Fibroblast of lung (primary cell): ENCODE measurements around the gene MICAL3. TPM values are rescaled to one million over a fixed set of nuclear protein-coding genes. Genes with fewer than 3 reads are reported as not detected.

Experiments
- DNase-seq, 2 donors: peaks; one replicate each; pipeline versions ENCODE4 v3.0.0 to v3.0.0-alpha.2; 2010; ENCODE audit warnings: low read depth in 2 of 2
- H2AFZ ChIP-seq: 2 replicates; pipeline ENCODE4 v1.5.1; 2012; ENCODE audit warnings: low read length, control low read depth, inconsistent platforms
- H3K27ac ChIP-seq: 2 replicates; pipeline ENCODE4 v1.5.1; 2011; ENCODE audit warnings: low read length, control low read depth; ENCODE audit not compliant: insufficient read depth
- H3K27me3 ChIP-seq: 2 replicates; pipeline ENCODE4 v1.5.1; 2011; ENCODE audit warnings: mild to moderate bottlenecking, low read length; ENCODE audit not compliant: control insufficient read depth, insufficient read depth
- H3K36me3 ChIP-seq: 2 replicates; pipeline ENCODE4 v1.5.1; 2011; ENCODE audit warnings: low read length; ENCODE audit not compliant: control insufficient read depth, insufficient read depth
- H3K4me1 ChIP-seq: 2 replicates; pipeline ENCODE4 v1.5.1; 2011; ENCODE audit warnings: low read length; ENCODE audit not compliant: control insufficient read depth, insufficient read depth; ENCODE audit errors: extremely low read depth
- H3K4me2 ChIP-seq: 2 replicates; pipeline ENCODE4 v1.5.1; 2011; ENCODE audit warnings: low read length, control low read depth; ENCODE audit not compliant: insufficient read depth; ENCODE audit errors: extremely low read depth
- H3K4me3 ChIP-seq, 4 experiments: fragments of 200-600 bp in 1 of 4; sonication (generic) in 1 of 4; replicated peaks in 1 of 4; 2 replicates each; pipeline ENCODE4 v1.5.1; 2011 to 2016; ENCODE audit warnings: low read length in 4 of 4, low read depth in 3 of 4, mild to moderate bottlenecking in 3 of 4, control low read depth in 2 of 4, inconsistent platforms in 1 of 4, mixed read lengths in 1 of 4; ENCODE audit not compliant: insufficient read depth in 1 of 4; ENCODE audit errors: control extremely low read depth in 1 of 4
- H3K79me2 ChIP-seq: 2 replicates; pipeline ENCODE4 v1.5.1; 2012; ENCODE audit warnings: mild to moderate bottlenecking, low read length, inconsistent platforms; ENCODE audit not compliant: control insufficient read depth, insufficient read depth
- H3K9ac ChIP-seq: 2 replicates; pipeline ENCODE4 v1.5.1; 2011; ENCODE audit warnings: mild to moderate bottlenecking, low read length, control low read depth; ENCODE audit not compliant: insufficient read depth
- H3K9me3 ChIP-seq: 2 replicates; pipeline ENCODE4 v1.5.1; 2012; ENCODE audit warnings: low read depth, low read length; ENCODE audit not compliant: control insufficient read depth, insufficient read depth
- H4K20me1 ChIP-seq: 2 replicates; pipeline ENCODE4 v1.5.1; 2011; ENCODE audit warnings: low read length; ENCODE audit not compliant: control insufficient read depth, insufficient read depth; ENCODE audit errors: extremely low read depth
- CTCF ChIP-seq, 2 donors: IDR thresholded peaks in 1 of 2; conservative IDR thresholded peaks in 1 of 2; 1 replicate in 1 of 2; 2 replicates in 1 of 2; pipeline ENCODE4 v1.5.1; 2011 to 2012; ENCODE audit warnings: low read length in 2 of 2, control low read depth in 1 of 2, inconsistent platforms in 1 of 2, low read depth in 1 of 2, mild to moderate bottlenecking in 1 of 2
- EZH2 ChIP-seq: IDR thresholded peaks from 2 replicates; pipeline ENCODE4 v1.5.1; 2012; ENCODE audit warnings: low read length, control low read depth, mild to moderate bottlenecking; ENCODE audit errors: missing control alignments
- polyA plus RNA-seq, 2 donors: library from polyadenylated mRNA; depleted of rRNA in 1 of 2; stranded (reverse) in 1 of 2; unstranded in 1 of 2; fragments of >200 nt; gene quantifications; 2 replicates each; pipeline ENCODE4 v1.2.1, GENCODE V29; 2011 to 2012; ENCODE audit warnings: missing spikeins in 1 of 2
- total RNA-seq: library from RNA; depleted of rRNA; stranded (reverse); fragments of >200 nt; gene quantifications from 2 replicates; pipeline ENCODE4 v1.2.1, GENCODE V29; 2014

MICAL3 gene
- total and polyA plus RNA-seq, 2 donors (not counting 1 experiment from before 2014, with no cell fraction given), result 10.8 to 22.6 TPM

GRCh38 chr22:17882727-17883126 lies 141.6 kb downstream of the MICAL3 start:
- TF ChIP-seq EZH2 (no peak), CTCF (conservative IDR thresholded peaks at IDR 0.05 in 1 of 2, IDR thresholded peaks at IDR 0.05 in 1 of 2; ENCODE audit: low read depth in 1 of 2, low read length in 2 of 2) (no peak)
- no peaks in the 10 kb centered on the region for H3K4me1 ChIP-seq
- no peak overlapping the region for H3K9ac ChIP-seq
- peaks cover 11% of the 10 kb centered on the region for H3K36me3 ChIP-seq
- H4K20me1 ChIP-seq, result no peaks in the 10 kb centered on the region
- no peak overlapping the region for H3K4me3 ChIP-seq
- H2AFZ ChIP-seq, result no peak overlapping the region
- H3K27me3 ChIP-seq, result no peaks in the 10 kb centered on the region
- DNase-seq, result no peak
- no peaks in the 10 kb centered on the region for H3K79me2 ChIP-seq
- H3K4me2 ChIP-seq, result no peak overlapping the region
- H3K9me3 ChIP-seq, result no peaks in the 10 kb centered on the region
- no peak overlapping the region for H3K27ac ChIP-seq

- Histone ChIP-seq H2AFZ (no peak overlapping the region), H3K4me1 (no peaks in the 10 kb centered on the region), H3K27me3 (no peaks in the 10 kb centered on the region), H3K36me3 (peaks cover 11% of the 10 kb centered on the region), H3K4me3 (no peak overlapping the region), H3K27ac (no peak overlapping the region), H3K4me2 (no peak overlapping the region), H3K9me3 (no peaks in the 10 kb centered on the region), H4K20me1 (no peaks in the 10 kb centered on the region), H3K9ac (no peak overlapping the region), H3K79me2 (no peaks in the 10 kb centered on the region)
- no peak for DNase-seq
- TF ChIP-seq EZH2 (no peak), CTCF (conservative IDR thresholded peaks at IDR 0.05 in 1 of 2, IDR thresholded peaks at IDR 0.05 in 1 of 2; ENCODE audit: low read depth in 1 of 2, low read length in 2 of 2) (no peak)
Observed at GRCh38 chr22:17882162-17882561, 142.2 kb downstream of the MICAL3 start.

- Histone ChIP-seq H3K4me2 (no peak overlapping the region), H3K9ac (no peak overlapping the region), H3K4me3 (no peak overlapping the region), H3K27ac (no peak overlapping the region), H3K79me2 (no peaks in the 10 kb centered on the region), H3K9me3 (no peaks in the 10 kb centered on the region), H3K27me3 (no peaks in the 10 kb centered on the region), H2AFZ (no peak overlapping the region), H3K36me3 (peaks cover 11% of the 10 kb centered on the region), H4K20me1 (no peaks in the 10 kb centered on the region), H3K4me1 (no peaks in the 10 kb centered on the region)
- DNase-seq, result no peak
- TF ChIP-seq EZH2 (no peak), CTCF (conservative IDR thresholded peaks at IDR 0.05 in 1 of 2, IDR thresholded peaks at IDR 0.05 in 1 of 2; ENCODE audit: low read depth in 1 of 2, low read length in 2 of 2) (no peak)
Observed at GRCh38 chr22:17881366-17881765, 143.0 kb downstream of the MICAL3 start.
